OCI-LY3 (cell line): Measurements from ENCODE around the gene YWHAE.

Experiments
- H2AFZ ChIP-seq: fragments of 200-600, 300-600 bp; shearing (Covaris generic); 2 replicates; pipeline ENCODE4 v1.6.0; 2014; ENCODE audit warnings: antibody characterized with exemption, low read depth, low read length
- H3K27ac ChIP-seq: fragments of 200-600, 300-600 bp; sonication (generic); 2 replicates; pipeline ENCODE4 v1.5.1; 2014; ENCODE audit warnings: mild to moderate bottlenecking, low read length, moderate library complexity, mixed read lengths
- H3K27me3 ChIP-seq: fragments of 200-600, 300-600 bp; sonication (generic); 2 replicates; pipeline ENCODE4 v1.6.1; 2014; ENCODE audit warnings: low read depth, low read length, mixed read lengths
- H3K36me3 ChIP-seq: fragments of 200-600, 300-600 bp; sonication (generic); replicated peaks from 2 replicates; pipeline ENCODE3; 2014; ENCODE audit warnings: low read depth, low read length, mixed read lengths
- H3K4me1 ChIP-seq: fragments of 300-600, 200-600 bp; sonication (generic); 2 replicates; pipeline ENCODE4 v1.6.1; 2014; ENCODE audit warnings: low read length, mixed read lengths
- H3K4me2 ChIP-seq: fragments of 200-600, 300-600 bp; sonication (generic); 2 replicates; pipeline ENCODE4 v1.6.1; 2014; ENCODE audit warnings: low read length, mixed read lengths
- H3K4me3 ChIP-seq: fragments of 300-600, 200-600 bp; sonication (generic); 2 replicates; pipeline ENCODE4 v1.5.1; 2014; ENCODE audit warnings: antibody characterized with exemption, mild to moderate bottlenecking, low read length, moderate library complexity
- H3K79me2 ChIP-seq: fragments of 300-600, 200-600 bp; shearing (Covaris generic); 2 replicates; pipeline ENCODE4 v1.6.1; 2014; ENCODE audit warnings: mild to moderate bottlenecking, low read length, mixed read lengths
- H3K9ac ChIP-seq: fragments of 300-600, 200-600 bp; shearing (Covaris generic); 2 replicates; pipeline ENCODE4 v1.6.0; 2014; ENCODE audit warnings: mild to moderate bottlenecking, low read length, moderate library complexity
- H3K9me3 ChIP-seq: fragments of 200-600, 300-600 bp; shearing (Covaris generic); 2 replicates; pipeline ENCODE4 v1.6.1; 2014; ENCODE audit warnings: low read length, mixed read lengths; ENCODE audit not compliant: insufficient read depth
- H4K20me1 ChIP-seq: fragments of 200-600, 300-600 bp; sonication (generic); 2 replicates; pipeline ENCODE4 v1.6.1; 2016; ENCODE audit warnings: low read length, mixed read lengths; ENCODE audit not compliant: insufficient read depth
- EZH2phosphoT487 ChIP-seq: fragments of 200-600 bp; shearing (Covaris generic); IDR thresholded peaks from 2 replicates; pipeline ENCODE4 v1.6.1; 2018; ENCODE audit warnings: antibody characterized with exemption, mixed run types, low read depth
- TF ChIP-seq, protein P1 (sequence below): fragments of 200-600, 300-600 bp; sonication (generic); IDR thresholded peaks from 2 replicates; pipeline ENCODE4 v1.5.1; 2014; ENCODE audit warnings: antibody characterized with exemption, low read length, low read depth

Gene YWHAE

DNA sequence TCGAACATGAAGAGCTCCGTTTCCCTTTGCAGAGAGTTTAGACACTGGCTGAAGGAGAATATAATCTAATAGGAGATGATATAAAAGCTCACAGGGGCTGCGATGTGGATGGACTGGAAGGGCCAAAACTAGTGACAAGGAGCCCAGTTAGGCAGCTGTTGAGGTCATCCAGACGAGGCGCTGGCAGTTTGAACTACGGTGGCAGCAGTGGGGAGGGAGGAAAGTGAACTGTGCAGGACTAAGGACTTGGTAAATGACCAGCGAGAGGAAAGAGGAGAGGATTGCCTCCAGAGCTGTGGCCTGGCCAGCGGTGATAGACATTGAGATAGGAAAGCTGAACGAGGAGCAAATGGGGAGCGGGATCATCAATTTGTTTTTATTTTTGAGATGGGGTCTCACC is 14.6 kb upstream of the YWHAE start:
- Histone ChIP-seq H3K4me3 (no peak overlapping the region), H3K4me1 (no peaks in the 10 kb centered on the region; the same call in 1 of the 2 replicates), H3K27ac (no peak overlapping the region), H3K36me3 (no peaks in the 10 kb centered on the region), H4K20me1 (no peaks in the 10 kb centered on the region), H3K79me2 (no peaks in the 10 kb centered on the region), H2AFZ (no peak overlapping the region), H3K9me3 (no peaks in the 10 kb centered on the region), H3K4me2 (no peak overlapping the region), H3K27me3 (no peaks in the 10 kb centered on the region), H3K9ac (no peak overlapping the region)
- no peak for TF ChIP-seq EZH2phosphoT487
- TF ChIP-seq, protein P1, sequence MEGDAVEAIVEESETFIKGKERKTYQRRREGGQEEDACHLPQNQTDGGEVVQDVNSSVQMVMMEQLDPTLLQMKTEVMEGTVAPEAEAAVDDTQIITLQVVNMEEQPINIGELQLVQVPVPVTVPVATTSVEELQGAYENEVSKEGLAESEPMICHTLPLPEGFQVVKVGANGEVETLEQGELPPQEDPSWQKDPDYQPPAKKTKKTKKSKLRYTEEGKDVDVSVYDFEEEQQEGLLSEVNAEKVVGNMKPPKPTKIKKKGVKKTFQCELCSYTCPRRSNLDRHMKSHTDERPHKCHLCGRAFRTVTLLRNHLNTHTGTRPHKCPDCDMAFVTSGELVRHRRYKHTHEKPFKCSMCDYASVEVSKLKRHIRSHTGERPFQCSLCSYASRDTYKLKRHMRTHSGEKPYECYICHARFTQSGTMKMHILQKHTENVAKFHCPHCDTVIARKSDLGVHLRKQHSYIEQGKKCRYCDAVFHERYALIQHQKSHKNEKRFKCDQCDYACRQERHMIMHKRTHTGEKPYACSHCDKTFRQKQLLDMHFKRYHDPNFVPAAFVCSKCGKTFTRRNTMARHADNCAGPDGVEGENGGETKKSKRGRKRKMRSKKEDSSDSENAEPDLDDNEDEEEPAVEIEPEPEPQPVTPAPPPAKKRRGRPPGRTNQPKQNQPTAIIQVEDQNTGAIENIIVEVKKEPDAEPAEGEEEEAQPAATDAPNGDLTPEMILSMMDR = no peak

DNA sequence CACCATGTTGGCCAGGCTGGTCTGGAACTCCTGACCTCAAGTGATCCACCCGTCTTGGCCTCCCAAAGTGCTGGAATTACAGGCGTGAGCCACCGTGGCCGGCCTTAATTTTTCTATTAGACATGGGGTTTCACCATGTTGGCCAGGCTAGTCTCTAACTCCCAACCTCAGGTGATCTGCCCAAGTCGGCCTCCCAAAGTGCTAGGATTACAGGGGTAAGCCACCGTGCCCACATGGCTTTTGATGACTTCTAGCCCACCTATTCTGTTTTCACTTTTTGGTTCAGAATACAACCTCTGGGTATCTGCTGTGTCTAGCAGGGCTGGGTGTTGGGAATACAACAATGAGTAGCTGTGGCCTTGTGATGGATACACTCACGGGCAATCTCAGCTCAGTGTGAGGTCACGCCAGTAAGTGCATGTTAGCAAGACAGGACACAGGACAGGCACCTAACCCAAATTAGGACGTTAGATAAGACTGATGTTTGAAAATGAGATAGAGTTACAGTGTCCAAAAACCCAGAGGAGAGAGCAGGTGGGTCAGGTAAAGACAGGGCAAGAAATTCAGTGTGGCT is 14.1 kb upstream of the YWHAE start:
- H3K4me3 ChIP-seq = no peak overlapping the region
- TF ChIP-seq, protein P1 = no peak
- no peak for TF ChIP-seq EZH2phosphoT487
- no peak overlapping the region for H3K4me2 ChIP-seq
- no peaks in the 10 kb centered on the region; the same call in 1 of the 2 replicates for H3K4me1 ChIP-seq
- no peaks in the 10 kb centered on the region for H3K36me3 ChIP-seq
- no peak overlapping the region for H3K9ac ChIP-seq
- no peaks in the 10 kb centered on the region for H3K79me2 ChIP-seq
- no peaks in the 10 kb centered on the region for H3K9me3 ChIP-seq
- H2AFZ ChIP-seq = no peak overlapping the region
- H3K27ac ChIP-seq = no peak overlapping the region
- H4K20me1 ChIP-seq = no peaks in the 10 kb centered on the region
- H3K27me3 ChIP-seq = no peaks in the 10 kb centered on the region

DNA sequence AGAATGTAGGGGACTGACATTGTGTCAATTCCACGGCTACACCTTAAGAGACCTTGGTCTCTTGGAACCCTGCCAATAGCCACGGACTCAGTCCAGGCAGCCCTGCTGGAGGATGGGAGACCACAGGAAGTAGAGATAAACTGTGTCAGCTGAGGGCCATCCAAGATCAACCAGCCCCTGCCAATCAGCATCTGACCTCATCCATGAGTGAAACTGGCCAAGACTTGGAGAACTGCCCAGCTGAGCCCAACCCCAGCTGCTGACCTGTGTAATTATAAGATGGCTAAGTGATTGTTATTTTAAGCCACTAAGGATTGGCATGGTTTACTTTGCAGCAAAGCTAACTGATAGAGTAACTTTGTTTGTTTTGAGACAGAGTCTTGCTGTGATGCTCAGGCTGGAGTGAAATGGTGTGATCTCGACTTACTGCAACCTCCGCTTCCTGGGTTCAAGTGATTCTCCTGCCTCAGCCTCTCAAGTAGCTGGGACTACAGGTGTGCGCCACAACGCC is 13.3 kb upstream of the YWHAE start:
- H3K4me3 ChIP-seq = no peak overlapping the region
- no peak overlapping the region for H3K27ac ChIP-seq
- no peaks in the 10 kb centered on the region for H3K9me3 ChIP-seq
- H2AFZ ChIP-seq = no peak overlapping the region
- TF ChIP-seq EZH2phosphoT487 = no peak
- TF ChIP-seq, protein P1 = no peak
- 0 out of 2 replicates have a peak overlapping the region, but pooled peaks have one; percentile 17 for H3K4me2 ChIP-seq
- H3K9ac ChIP-seq = no peak overlapping the region
- H3K36me3 ChIP-seq = no peaks in the 10 kb centered on the region
- no peaks in the 10 kb centered on the region for H4K20me1 ChIP-seq
- H3K79me2 ChIP-seq = no peaks in the 10 kb centered on the region
- H3K4me1 ChIP-seq = no peaks in the 10 kb centered on the region; the same call in 1 of the 2 replicates
- no peaks in the 10 kb centered on the region for H3K27me3 ChIP-seq

DNA sequence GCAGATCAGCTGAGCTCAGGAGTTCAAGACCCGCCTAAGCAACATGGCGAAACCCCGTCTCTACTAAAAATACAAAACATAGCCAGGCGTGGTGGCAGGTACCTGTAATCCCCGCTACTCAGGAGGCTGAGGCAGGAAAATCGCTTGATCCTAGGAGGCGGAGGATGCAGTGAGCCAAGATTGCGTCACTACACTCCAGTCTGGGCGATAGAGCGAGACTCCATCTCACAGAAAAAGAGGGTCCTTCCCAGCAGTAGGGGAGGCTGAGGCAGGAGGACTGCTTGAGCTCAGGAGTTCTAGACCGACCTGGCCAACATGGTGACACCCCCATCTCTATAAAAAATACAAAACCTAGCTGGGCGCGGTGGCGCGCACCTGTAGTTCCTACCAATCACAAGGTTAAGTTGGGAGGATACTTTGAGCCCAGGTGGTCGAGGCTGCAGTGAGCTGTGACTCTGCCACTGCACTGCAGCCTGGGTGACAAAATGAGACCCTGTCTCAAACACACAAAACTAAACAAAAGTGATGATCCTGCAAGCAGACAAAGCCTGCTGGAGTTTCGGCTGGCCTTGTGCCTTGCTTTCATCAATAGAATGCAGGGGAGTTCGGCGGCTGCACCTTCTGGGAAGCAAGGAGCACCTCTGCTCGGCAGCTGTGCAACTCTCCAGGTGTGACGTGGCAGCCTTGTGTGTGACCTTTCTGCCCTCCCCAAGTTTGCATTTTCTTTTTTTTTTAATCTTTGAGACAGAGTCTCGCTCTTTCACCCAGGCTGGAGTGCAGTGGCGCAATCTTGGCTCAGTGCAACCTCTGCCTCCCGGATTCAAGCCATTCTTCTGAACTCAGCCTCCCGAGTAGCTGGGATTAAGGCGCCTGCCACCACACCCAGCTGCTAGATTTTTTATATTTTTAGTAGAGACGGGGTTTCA is 12.4 kb upstream of the YWHAE start:
- Histone ChIP-seq H3K79me2 (no peaks in the 10 kb centered on the region), H3K4me2 (peak overlapping the region; percentile 28; the same call in 1 of the 2 replicates), H3K36me3 (no peaks in the 10 kb centered on the region), H3K9me3 (no peaks in the 10 kb centered on the region), H3K27ac (no peak overlapping the region), H3K9ac (no peak overlapping the region), H3K27me3 (no peaks in the 10 kb centered on the region), H3K4me1 (no peaks in the 10 kb centered on the region; the same call in 1 of the 2 replicates), H3K4me3 (no peak overlapping the region; the same call in 1 of the 2 replicates), H2AFZ (no peak overlapping the region), H4K20me1 (no peaks in the 10 kb centered on the region)
- no peak for TF ChIP-seq EZH2phosphoT487
- TF ChIP-seq, protein P1 = no peak
